ENCODE results near the gene DHX34. TPM values are rescaled to one million over a fixed set of nuclear protein-coding genes. Genes with fewer than 3 reads are reported as not detected.
A peak's percentile ranks its signal among the peaks of the same experiment; 100 is the strongest.
"Not testable (repeated sequence)": the region's sequence is repeated elsewhere in the genome, so short reads cannot be mapped to it uniquely, and the experiment has no call there.

The DHX34 gene, protein sequence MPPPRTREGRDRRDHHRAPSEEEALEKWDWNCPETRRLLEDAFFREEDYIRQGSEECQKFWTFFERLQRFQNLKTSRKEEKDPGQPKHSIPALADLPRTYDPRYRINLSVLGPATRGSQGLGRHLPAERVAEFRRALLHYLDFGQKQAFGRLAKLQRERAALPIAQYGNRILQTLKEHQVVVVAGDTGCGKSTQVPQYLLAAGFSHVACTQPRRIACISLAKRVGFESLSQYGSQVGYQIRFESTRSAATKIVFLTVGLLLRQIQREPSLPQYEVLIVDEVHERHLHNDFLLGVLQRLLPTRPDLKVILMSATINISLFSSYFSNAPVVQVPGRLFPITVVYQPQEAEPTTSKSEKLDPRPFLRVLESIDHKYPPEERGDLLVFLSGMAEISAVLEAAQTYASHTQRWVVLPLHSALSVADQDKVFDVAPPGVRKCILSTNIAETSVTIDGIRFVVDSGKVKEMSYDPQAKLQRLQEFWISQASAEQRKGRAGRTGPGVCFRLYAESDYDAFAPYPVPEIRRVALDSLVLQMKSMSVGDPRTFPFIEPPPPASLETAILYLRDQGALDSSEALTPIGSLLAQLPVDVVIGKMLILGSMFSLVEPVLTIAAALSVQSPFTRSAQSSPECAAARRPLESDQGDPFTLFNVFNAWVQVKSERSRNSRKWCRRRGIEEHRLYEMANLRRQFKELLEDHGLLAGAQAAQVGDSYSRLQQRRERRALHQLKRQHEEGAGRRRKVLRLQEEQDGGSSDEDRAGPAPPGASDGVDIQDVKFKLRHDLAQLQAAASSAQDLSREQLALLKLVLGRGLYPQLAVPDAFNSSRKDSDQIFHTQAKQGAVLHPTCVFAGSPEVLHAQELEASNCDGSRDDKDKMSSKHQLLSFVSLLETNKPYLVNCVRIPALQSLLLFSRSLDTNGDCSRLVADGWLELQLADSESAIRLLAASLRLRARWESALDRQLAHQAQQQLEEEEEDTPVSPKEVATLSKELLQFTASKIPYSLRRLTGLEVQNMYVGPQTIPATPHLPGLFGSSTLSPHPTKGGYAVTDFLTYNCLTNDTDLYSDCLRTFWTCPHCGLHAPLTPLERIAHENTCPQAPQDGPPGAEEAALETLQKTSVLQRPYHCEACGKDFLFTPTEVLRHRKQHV
- total RNA-seq: 1 to 10 TPM; 5.1 to 8.2 TPM

GRCh38 chr19:47348819-47349795 lies at the start of gene DHX34:
DHX34 (plus strand) TSS chr19:47349315; CDS start chr19:47353031, 3,716 bp downstream.
- H3K27ac ChIP-seq: peak within 1 kb of the TSS; percentile 60 to 71
- H3K27me3 ChIP-seq: no peaks in the 10 kb centered on the region
- H3K36me3 ChIP-seq: peaks cover 14% of the 10 kb centered on the region
- peak; percentile 97 to 99 for TF ChIP-seq CTCF (IDR thresholded peaks at IDR 0.05)
- DNase-seq (ENCODE audit: low spot score): peak; percentile 98
- no peaks in the 10 kb centered on the region for H3K9me3 ChIP-seq
- H3K4me1 ChIP-seq: peaks cover 0 to 14% of the 10 kb centered on the region in 2 donors
- H3K4me3 ChIP-seq: peak within 1 kb of the TSS; percentile 78 to 86

GRCh38 chr19:47300867-47301266 lies 48.2 kb upstream of the DHX34 start:
- not testable (repeated sequence) for DNase-seq (ENCODE audit: low spot score)

GRCh38 chr19:47302249-47302648 lies 46.9 kb upstream of the DHX34 start:
- H3K9me3 ChIP-seq: no peaks in the 10 kb centered on the region
- no peak overlapping the region for H3K27ac ChIP-seq
- DNase-seq (ENCODE audit: low spot score): no peak
- no peak for TF ChIP-seq CTCF (IDR thresholded peaks at IDR 0.05)
- H3K4me3 ChIP-seq: no peak overlapping the region
- H3K4me1 ChIP-seq: no peaks in the 10 kb centered on the region
- H3K27me3 ChIP-seq: no peaks in the 10 kb centered on the region
- H3K36me3 ChIP-seq: no peaks in the 10 kb centered on the region

More at GRCh38 chr19:47300867-47301266, 48.2 kb upstream of the DHX34 start:
- not testable (repeated sequence) for H3K9me3 ChIP-seq, H3K27me3 ChIP-seq, H3K27ac ChIP-seq, H3K4me3 ChIP-seq, H3K36me3 ChIP-seq, H3K4me1 ChIP-seq

DNA sequence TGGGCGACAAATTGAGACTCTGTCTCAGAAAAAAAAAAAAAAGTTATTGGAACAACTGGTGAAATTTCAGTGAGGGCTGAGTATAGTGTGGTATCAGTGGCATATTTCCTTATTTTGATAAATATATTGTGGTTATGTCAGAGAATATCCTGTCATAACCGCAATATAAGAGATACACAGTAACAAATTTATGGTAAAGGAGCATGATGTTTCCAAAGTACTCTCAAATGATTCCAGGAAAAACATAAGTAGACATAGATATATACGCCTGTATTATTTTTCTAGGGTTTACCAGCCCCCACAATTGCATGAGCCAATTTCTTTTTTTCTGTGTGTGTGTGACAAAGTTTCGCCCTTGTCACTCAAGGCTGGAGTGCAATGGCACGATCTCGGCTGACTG lies 45.1 kb upstream of the DHX34 start:
- Histone ChIP-seq H3K27ac (no peak overlapping the region), H3K4me3 (no peak overlapping the region), H3K36me3 (no peaks in the 10 kb centered on the region), H3K27me3 (no peaks in the 10 kb centered on the region), H3K9me3 (no peaks in the 10 kb centered on the region), H3K4me1 (no peaks in the 10 kb centered on the region)
- no peak for TF ChIP-seq CTCF (IDR thresholded peaks at IDR 0.05)
- no peak for DNase-seq (ENCODE audit: low spot score)

DNA sequence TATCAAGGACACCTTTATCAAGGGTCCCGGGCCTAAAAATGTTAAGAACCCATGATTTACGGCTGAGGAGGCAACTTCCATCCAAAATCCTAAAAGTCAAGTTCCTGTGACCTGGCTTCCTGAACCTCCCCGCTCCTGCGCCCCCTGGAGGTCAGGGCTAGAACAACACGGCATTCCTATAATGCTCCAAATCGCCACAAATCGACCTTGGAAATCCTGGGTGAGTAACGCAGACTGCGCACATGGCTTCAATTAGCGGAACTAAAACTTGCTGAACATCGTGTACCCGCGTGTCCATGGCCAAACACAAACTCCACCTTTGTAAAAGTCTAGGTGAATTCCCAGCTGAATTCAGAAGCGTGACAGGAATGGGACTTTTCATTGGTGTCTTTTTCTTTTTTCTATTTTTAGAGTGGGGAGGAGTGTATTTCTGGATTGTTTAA lies 43.8 kb upstream of the DHX34 start:
- DNase-seq (ENCODE audit: low spot score): peak; percentile 79
- Histone ChIP-seq H3K4me3 (no peak overlapping the region), H3K4me1 (no peaks in the 10 kb centered on the region), H3K36me3 (no peaks in the 10 kb centered on the region), H3K27ac (no peak overlapping the region), H3K27me3 (no peaks in the 10 kb centered on the region), H3K9me3 (no peaks in the 10 kb centered on the region)
- TF ChIP-seq CTCF (IDR thresholded peaks at IDR 0.05): peak; percentile 87 to 92

Data from right atrium auricular region (tissue), 2 donors.